NCI-H1930 (cell line): ENCODE measurements around the gene ING1.

Experiments used
- DNase-seq, 2 experiments: peaks; one replicate each; lab custom pipeline; 2025; lab: John Stamatoyannopoulos, UW

Gene ING1

DNA sequence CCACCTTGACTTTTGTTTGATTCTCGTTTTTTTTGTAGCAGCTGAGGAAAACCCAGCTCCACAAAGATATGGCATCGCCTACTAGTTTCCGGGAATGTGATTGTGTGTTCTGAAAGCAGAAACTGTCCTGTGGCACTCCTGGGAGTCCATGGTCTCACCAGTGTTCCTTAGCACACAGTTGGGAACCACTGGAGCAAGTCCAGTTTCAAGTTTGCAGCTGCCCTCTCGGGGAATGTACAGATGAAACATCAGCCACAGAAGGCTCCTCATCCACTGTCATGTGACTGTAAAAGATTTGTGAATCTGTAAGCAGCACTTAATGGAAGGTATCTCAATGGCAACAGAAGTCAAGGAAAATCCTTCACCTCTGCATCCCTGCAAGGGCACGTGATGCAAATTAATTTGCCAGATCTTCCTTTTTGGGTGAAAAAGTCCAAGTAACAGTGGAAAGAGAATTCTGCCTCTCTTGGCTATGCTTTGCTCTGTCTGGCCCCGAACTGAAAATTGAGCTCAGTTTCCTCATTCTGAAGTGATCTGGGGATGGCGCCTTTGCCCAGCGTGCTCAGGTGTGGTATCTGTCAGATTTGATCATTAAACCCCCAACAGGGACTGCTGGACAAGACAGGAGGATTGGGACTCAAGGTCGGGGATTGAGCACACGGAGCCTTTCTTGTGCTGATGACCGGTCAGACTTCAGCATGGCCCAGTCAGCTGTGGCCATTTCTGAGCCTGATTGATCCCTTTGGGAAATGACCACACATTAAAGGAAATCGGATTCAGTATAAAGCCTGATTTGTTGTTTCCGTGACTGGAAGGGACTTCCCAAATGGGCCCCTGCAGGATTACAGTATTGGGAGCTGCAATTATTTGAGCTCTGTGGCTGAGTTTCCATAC, 58.8 kb downstream of the ING1 start:
- no peak for DNase-seq
